Small intestine (tissue), 7 donors: ENCODE measurements around the gene GNB5. TPM values are rescaled to one million over a fixed set of nuclear protein-coding genes. Genes with fewer than 3 reads are reported as not detected.
A peak's percentile ranks its signal among the peaks of the same experiment; 100 is the strongest.

ENCODE experiments used
- DNase-seq, 2 donors: peaks; one replicate each; pipeline versions ENCODE4 v3.0.0 to v3.0.0-alpha.2; 2013
- FAIRE-seq: peaks from 2 replicates; lab custom pipeline; 2012; peaks lifted over from hg19 to GRCh38; lab: Jason Lieb, UNC
- H3K27ac ChIP-seq, 3 donors: one replicate each; pipeline ENCODE4 v1.5.1; 2013; ENCODE audit warnings: low read length in 2 of 3, mild to moderate bottlenecking in 2 of 3, control low read depth in 1 of 3, inconsistent platforms in 1 of 3, low read depth in 1 of 3, moderate library complexity in 1 of 3
- H3K27me3 ChIP-seq, 3 donors: one replicate each; pipeline ENCODE4 v1.6.1; 2013; ENCODE audit warnings: low read length in 3 of 3, inconsistent platforms in 1 of 3; ENCODE audit not compliant: control insufficient read depth in 3 of 3, insufficient read depth in 3 of 3
- H3K36me3 ChIP-seq, 3 donors: one replicate each; pipeline ENCODE4 v1.6.1; 2013; ENCODE audit warnings: low read length in 3 of 3, inconsistent platforms in 1 of 3, low read depth in 1 of 3, mild to moderate bottlenecking in 1 of 3, moderate library complexity in 1 of 3; ENCODE audit not compliant: control insufficient read depth in 3 of 3, insufficient read depth in 2 of 3
- H3K4me1 ChIP-seq, 3 donors: one replicate each; pipeline ENCODE4 v1.6.1; 2013; ENCODE audit warnings: low read length in 2 of 3, inconsistent platforms in 1 of 3, low read depth in 1 of 3, mild to moderate bottlenecking in 1 of 3, moderate library complexity in 1 of 3; ENCODE audit not compliant: control insufficient read depth in 3 of 3, insufficient read depth in 2 of 3
- H3K4me3 ChIP-seq, 3 donors: one replicate each; pipeline ENCODE4 v1.5.1; 2013; ENCODE audit warnings: low read length in 3 of 3, control low read depth in 1 of 3, inconsistent platforms in 1 of 3, low read depth in 1 of 3, mild to moderate bottlenecking in 1 of 3, moderate library complexity in 1 of 3
- H3K9me3 ChIP-seq, 2 donors: one replicate each; pipeline ENCODE4 v1.6.1; 2013; ENCODE audit warnings: low read depth in 1 of 2, low read length in 1 of 2; ENCODE audit not compliant: control insufficient read depth in 2 of 2, insufficient read depth in 1 of 2
- WGBS, 3 donors: extraction: QIAGEN DNeasy Blood & Tissue Kit; methylation state at CpG; one replicate each; pipeline ENCODE4 v1.1.7; 2013; 5-methylcytosine and 5-hydroxymethylcytosine counted together
- polyA plus RNA-seq, 4 donors: library from polyadenylated mRNA; stranded (reverse) in 3 of 4; unstranded in 1 of 4; fragments of 200-250 nt in 3 of 4; fragments of 120-200 nt in 1 of 4; gene quantifications; one replicate each; pipeline versions ENCODE4 v1.2.1 to v1.2.3, GENCODE V29; 2013
- donor health status: healthy with polysubstance abuse.
- donor health status: control.
- donor health status: control.
- donor health status: Bipolar disorder and iron deficiency.
- donor health status: healthy.

GNB5 gene
- polyA plus RNA-seq, 4 donors, result 1.3 to 10.0 (median 2.9) TPM

- Histone ChIP-seq H3K4me1 (peaks cover 0 to 4% (median 0%) of the 10 kb centered on the region in 3 donors), H3K27ac (no peak overlapping the region), H3K9me3 (no peaks in the 10 kb centered on the region), H3K36me3 (no peaks in the 10 kb centered on the region), H3K27me3 (peaks cover 0 to 15% (median 0%) of the 10 kb centered on the region in 3 donors), H3K4me3 (no peak overlapping the region)
- WGBS, 3 donors, result 11 to 53% (median 37%) methylated on average over 5 of the region's 5 CpGs
- DNase-seq, result peak in 1 of 2 donors; percentile 32
- no peak for FAIRE-seq
These were observed 6.5 kb downstream of the GNB5 start for GRCh38 chr15:52184721-52185120.

GRCh38 chr15:52183562-52184173, 7.5 kb downstream of the GNB5 start:
- FAIRE-seq (no peak), DNase-seq (peak in 1 of 2 donors; percentile 45)
- Histone ChIP-seq H3K4me1 (peaks cover 0 to 9% (median 0%) of the 10 kb centered on the region in 3 donors), H3K36me3 (no peaks in the 10 kb centered on the region), H3K27me3 (peaks cover 0 to 20% (median 0%) of the 10 kb centered on the region in 3 donors), H3K27ac (no peak overlapping the region), H3K9me3 (no peaks in the 10 kb centered on the region), H3K4me3 (no peak overlapping the region)
- 61 to 77% (median 69%) methylated on average over 2 of the region's 2 CpGs for WGBS, 3 donors

- Histone ChIP-seq H3K27ac (no peak overlapping the region), H3K27me3 (peaks cover 0 to 29% (median 0%) of the 10 kb centered on the region in 3 donors), H3K4me1 (peaks cover 0 to 10% (median 0%) of the 10 kb centered on the region in 3 donors), H3K4me3 (no peak overlapping the region), H3K9me3 (no peaks in the 10 kb centered on the region), H3K36me3 (no peaks in the 10 kb centered on the region)
- no peak for DNase-seq
- FAIRE-seq, result no peak
- WGBS, 3 donors, result 74 to 77% (median 77%) methylated on average over 6 of the region's 6 CpGs
These were observed 9.0 kb downstream of the GNB5 start for GRCh38 chr15:52181938-52182780.

- FAIRE-seq (no peak), DNase-seq (no peak)
- H3K36me3 ChIP-seq, result no peaks in the 10 kb centered on the region
- H3K27me3 ChIP-seq, result peaks cover 0 to 29% (median 0%) of the 10 kb centered on the region in 3 donors
- no peak overlapping the region for H3K27ac ChIP-seq
- WGBS, 3 donors, result 62 to 85% (median 72%) methylated on average over 10 of the region's 10 CpGs
- H3K4me1 ChIP-seq, result peaks cover 0 to 10% (median 0%) of the 10 kb centered on the region in 3 donors
- no peak overlapping the region for H3K4me3 ChIP-seq
- no peaks in the 10 kb centered on the region for H3K9me3 ChIP-seq
These were observed 10.2 kb downstream of the GNB5 start for GRCh38 chr15:52180851-52181450.

- DNase-seq, result no peak
- Histone ChIP-seq H3K4me1 (peaks cover 0 to 10% (median 0%) of the 10 kb centered on the region in 3 donors), H3K36me3 (no peaks in the 10 kb centered on the region), H3K9me3 (no peaks in the 10 kb centered on the region), H3K27ac (peak overlapping the region; percentile 26 to 84 (median 73)), H3K27me3 (peaks cover 0 to 29% (median 0%) of the 10 kb centered on the region in 3 donors), H3K4me3 (peak overlapping the region; percentile 48 to 82 (median 61))
- WGBS, 3 donors, result 8 to 11% (median 10%) methylated on average over 31 of the region's 31 CpGs
- FAIRE-seq, result no peak
These were observed 10.9 kb downstream of the GNB5 start for GRCh38 chr15:52180196-52180835.

- no peak for FAIRE-seq
- peak overlapping the region; percentile 48 to 82 (median 61) for H3K4me3 ChIP-seq
- 0 to 1% (median 1%) methylated on average over 67 to 105 of the region's 105 CpGs for WGBS, 3 donors
These were observed 11.7 kb downstream of the GNB5 start for GRCh38 chr15:52179278-52180195.

GRCh38 chr15:52178765-52179164, 12.4 kb downstream of the GNB5 start:
- WGBS, 3 donors, result 7 to 22% (median 19%) methylated on average over 10 of the region's 10 CpGs
- Histone ChIP-seq H3K27me3 (peaks cover 0 to 32% (median 0%) of the 10 kb centered on the region in 3 donors), H3K27ac (peak overlapping the region; percentile 34 to 84 (median 73)), H3K9me3 (no peaks in the 10 kb centered on the region), H3K4me1 (peaks cover 0 to 10% (median 0%) of the 10 kb centered on the region in 3 donors), H3K4me3 (peak overlapping the region; percentile 48 to 82 (median 61)), H3K36me3 (no peaks in the 10 kb centered on the region)
- FAIRE-seq (no peak), DNase-seq (no peak)

More at GRCh38 chr15:52179278-52180195, 11.7 kb downstream of the GNB5 start:
- Histone ChIP-seq H3K27me3 (peaks cover 0 to 29% (median 0%) of the 10 kb centered on the region in 3 donors), H3K4me1 (peaks cover 0 to 10% (median 0%) of the 10 kb centered on the region in 3 donors), H3K36me3 (no peaks in the 10 kb centered on the region), H3K27ac (peak overlapping the region; percentile 34 to 84 (median 73)), H3K9me3 (no peaks in the 10 kb centered on the region)
- peak; percentile 78 to 88 for DNase-seq
